ENCODE results near the gene RBBP4. TPM values are rescaled to one million over a fixed set of nuclear protein-coding genes. Genes with fewer than 3 reads are reported as not detected.

RBBP4 gene
- total and polyA plus RNA-seq, 2 of the 13 experiments (the other 11 are each of a cell fraction or from before 2014, with no cell fraction given), result 64.4 to 166 TPM

DNA sequence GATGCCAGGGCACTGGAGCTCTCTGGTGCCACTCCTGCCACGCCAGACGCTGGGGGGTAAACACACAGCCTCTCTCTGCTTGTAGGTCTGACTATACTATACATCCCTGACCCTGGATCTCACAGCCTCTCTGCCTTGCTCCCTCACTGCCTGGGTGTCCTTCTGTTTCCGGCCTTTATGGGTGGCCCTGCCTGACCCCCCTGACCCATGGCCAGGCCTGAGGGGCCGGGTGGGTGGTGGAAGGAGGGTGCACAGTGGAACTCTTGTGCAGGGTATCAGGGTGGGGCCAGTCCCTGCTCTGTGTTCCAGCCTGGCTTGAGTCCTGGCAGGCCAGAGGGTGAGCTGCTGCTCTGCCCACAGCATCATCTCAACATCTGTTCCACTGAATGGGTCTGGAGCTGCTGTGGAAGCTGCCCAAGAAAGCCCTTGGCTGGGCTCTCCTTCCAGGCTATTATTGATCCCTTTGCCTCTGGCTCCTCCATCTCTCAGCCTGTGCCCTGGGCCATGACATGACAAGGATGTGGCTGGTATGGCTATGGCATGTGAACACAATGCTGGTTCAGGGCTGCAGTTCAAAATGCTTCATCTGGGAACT, 68.8 kb downstream of the RBBP4 start:
- H3K4me3 ChIP-seq (replicated peaks in 1 of 3; ENCODE audit: insufficient read depth in 1 of 3, low read depth in 2 of 3, low read length in 3 of 3), result no peak overlapping the region
- BruUV-seq (replicated peaks), result no TSS peak
- TF ChIP-seq CBFB (CRISPR knock-in tag; IDR thresholded peaks at IDR 0.05) (no peak), TCF7L2 (IDR thresholded peaks at IDR 0.05; ENCODE audit: low read depth, low read length) (no peak), TBX3 (IDR thresholded peaks at IDR 0.05; ENCODE audit: borderline replicate concordance) (no peak), HNRNPUL1 (IDR thresholded peaks at IDR 0.05; ENCODE audit: low read depth, low read length) (no peak), PRPF4 (IDR thresholded peaks at IDR 0.05; ENCODE audit: low read depth, low read length, poor library complexity, severe bottlenecking) (no peak), NFKBIZ (CRISPR knock-in tag; IDR thresholded peaks at IDR 0.05) (no peak), ETV5 (CRISPR knock-in tag; IDR thresholded peaks at IDR 0.05; ENCODE audit: borderline replicate concordance) (no peak), ZNF605 (CRISPR knock-in tag; IDR thresholded peaks at IDR 0.05) (no peak), CENPT (CRISPR knock-in tag; IDR thresholded peaks at IDR 0.05; ENCODE audit: low read depth) (no peak), KLF11 (CRISPR knock-in tag; IDR thresholded peaks at IDR 0.05) (no peak), ZNF546 (CRISPR knock-in tag; conservative IDR thresholded peaks at IDR 0.05) (no peak), ZKSCAN8 (CRISPR knock-in tag; IDR thresholded peaks at IDR 0.05; ENCODE audit: borderline replicate concordance) (no peak)
- TF ChIP-seq, protein P1, sequence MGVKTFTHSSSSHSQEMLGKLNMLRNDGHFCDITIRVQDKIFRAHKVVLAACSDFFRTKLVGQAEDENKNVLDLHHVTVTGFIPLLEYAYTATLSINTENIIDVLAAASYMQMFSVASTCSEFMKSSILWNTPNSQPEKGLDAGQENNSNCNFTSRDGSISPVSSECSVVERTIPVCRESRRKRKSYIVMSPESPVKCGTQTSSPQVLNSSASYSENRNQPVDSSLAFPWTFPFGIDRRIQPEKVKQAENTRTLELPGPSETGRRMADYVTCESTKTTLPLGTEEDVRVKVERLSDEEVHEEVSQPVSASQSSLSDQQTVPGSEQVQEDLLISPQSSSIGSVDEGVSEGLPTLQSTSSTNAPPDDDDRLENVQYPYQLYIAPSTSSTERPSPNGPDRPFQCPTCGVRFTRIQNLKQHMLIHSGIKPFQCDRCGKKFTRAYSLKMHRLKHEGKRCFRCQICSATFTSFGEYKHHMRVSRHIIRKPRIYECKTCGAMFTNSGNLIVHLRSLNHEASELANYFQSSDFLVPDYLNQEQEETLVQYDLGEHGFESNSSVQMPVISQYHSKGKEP (CRISPR knock-in tag; IDR thresholded peaks at IDR 0.05), result no peak
- TF ChIP-seq, protein P2, sequence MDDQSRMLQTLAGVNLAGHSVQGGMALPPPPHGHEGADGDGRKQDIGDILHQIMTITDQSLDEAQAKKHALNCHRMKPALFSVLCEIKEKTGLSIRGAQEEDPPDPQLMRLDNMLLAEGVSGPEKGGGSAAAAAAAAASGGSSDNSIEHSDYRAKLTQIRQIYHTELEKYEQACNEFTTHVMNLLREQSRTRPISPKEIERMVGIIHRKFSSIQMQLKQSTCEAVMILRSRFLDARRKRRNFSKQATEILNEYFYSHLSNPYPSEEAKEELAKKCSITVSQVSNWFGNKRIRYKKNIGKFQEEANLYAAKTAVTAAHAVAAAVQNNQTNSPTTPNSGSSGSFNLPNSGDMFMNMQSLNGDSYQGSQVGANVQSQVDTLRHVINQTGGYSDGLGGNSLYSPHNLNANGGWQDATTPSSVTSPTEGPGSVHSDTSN (CRISPR knock-in tag; IDR thresholded peaks at IDR 0.05; ENCODE audit: borderline replicate concordance), result no peak
- TF ChIP-seq, protein P3, sequence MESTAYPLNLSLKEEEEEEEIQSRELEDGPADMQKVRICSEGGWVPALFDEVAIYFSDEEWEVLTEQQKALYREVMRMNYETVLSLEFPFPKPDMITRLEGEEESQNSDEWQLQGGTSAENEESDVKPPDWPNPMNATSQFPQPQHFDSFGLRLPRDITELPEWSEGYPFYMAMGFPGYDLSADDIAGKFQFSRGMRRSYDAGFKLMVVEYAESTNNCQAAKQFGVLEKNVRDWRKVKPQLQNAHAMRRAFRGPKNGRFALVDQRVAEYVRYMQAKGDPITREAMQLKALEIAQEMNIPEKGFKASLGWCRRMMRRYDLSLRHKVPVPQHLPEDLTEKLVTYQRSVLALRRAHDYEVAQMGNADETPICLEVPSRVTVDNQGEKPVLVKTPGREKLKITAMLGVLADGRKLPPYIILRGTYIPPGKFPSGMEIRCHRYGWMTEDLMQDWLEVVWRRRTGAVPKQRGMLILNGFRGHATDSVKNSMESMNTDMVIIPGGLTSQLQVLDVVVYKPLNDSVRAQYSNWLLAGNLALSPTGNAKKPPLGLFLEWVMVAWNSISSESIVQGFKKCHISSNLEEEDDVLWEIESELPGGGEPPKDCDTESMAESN (CRISPR knock-in tag; conservative IDR thresholded peaks at IDR 0.05), result no peak
- TF ChIP-seq, protein P4, sequence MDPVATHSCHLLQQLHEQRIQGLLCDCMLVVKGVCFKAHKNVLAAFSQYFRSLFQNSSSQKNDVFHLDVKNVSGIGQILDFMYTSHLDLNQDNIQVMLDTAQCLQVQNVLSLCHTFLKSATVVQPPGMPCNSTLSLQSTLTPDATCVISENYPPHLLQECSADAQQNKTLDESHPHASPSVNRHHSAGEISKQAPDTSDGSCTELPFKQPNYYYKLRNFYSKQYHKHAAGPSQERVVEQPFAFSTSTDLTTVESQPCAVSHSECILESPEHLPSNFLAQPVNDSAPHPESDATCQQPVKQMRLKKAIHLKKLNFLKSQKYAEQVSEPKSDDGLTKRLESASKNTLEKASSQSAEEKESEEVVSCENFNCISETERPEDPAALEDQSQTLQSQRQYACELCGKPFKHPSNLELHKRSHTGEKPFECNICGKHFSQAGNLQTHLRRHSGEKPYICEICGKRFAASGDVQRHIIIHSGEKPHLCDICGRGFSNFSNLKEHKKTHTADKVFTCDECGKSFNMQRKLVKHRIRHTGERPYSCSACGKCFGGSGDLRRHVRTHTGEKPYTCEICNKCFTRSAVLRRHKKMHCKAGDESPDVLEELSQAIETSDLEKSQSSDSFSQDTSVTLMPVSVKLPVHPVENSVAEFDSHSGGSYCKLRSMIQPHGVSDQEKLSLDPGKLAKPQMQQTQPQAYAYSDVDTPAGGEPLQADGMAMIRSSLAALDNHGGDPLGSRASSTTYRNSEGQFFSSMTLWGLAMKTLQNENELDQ (CRISPR knock-in tag; IDR thresholded peaks at IDR 0.05; ENCODE audit: borderline replicate concordance), result no peak
- in situ Hi-C loops (cut with HindIII; ENCODE audit: extremely low pct_ligation_motif_present, low pct_unique_long_range_greater_than_20kb) (no loop called here), intact Hi-C loops (cut with micrococcal nuclease; ENCODE audit: unreplicated experiment) (loop anchor here (5.0 to 10.0 kb wide), 2 partner anchors 43 to 155 kb away; partner anchors contain the start of gene FNDC5)
- H3K4me2 ChIP-seq (ENCODE audit: low read depth, low read length), result no peak overlapping the region
- H3K4me1 ChIP-seq (ENCODE audit: insufficient read depth, low read length), result peaks cover 72% of the 10 kb centered on the region
- H3K79me2 ChIP-seq (ENCODE audit: insufficient read depth, low read length), result no peaks in the 10 kb centered on the region
- no peaks in the 10 kb centered on the region for H4K20me1 ChIP-seq (ENCODE audit: insufficient read depth, low read length)
- DNase-seq (ENCODE audit: low spot score) (no peak), ATAC-seq (no peak), FAIRE-seq (no peak)
- ChIA-PET CTCF (ENCODE audit: low intra/inter-chr PET ratio, low total read pairs) (no interaction called here), POLR2A (interaction anchor here (1.3 to 2.0 kb wide), 2 partner anchors 10 to 18 kb away, joined by 3 to 5 read pairs; no protein-coding TSS in a partner anchor)
- no peak overlapping the region for H3K27ac ChIP-seq (ENCODE audit: extremely low read length, insufficient read depth, low read length)
- no peak overlapping the region for H3K9ac ChIP-seq (ENCODE audit: insufficient read depth, low read depth, low read length)
- no peaks in the 10 kb centered on the region for H3K27me3 ChIP-seq (ENCODE audit: control insufficient read depth in 1 of 2, insufficient read depth in 2 of 2, low read length in 2 of 2)
- 20% methylated on average over 3 of the region's 4 CpGs for WGBS (ENCODE audit: low lambda C conversion rate)
- H2AFZ ChIP-seq (ENCODE audit: low read length), result no peak overlapping the region
- no peaks in the 10 kb centered on the region for H3K36me3 ChIP-seq (replicated peaks in 1 of 2; ENCODE audit: control insufficient read depth in 1 of 2, insufficient read depth in 2 of 2, low read length in 2 of 2)
- no peaks in the 10 kb centered on the region for H3K9me3 ChIP-seq (ENCODE audit: low read length)
